Measurements from ENCODE around the gene BIRC6. TPM values are rescaled to one million over a fixed set of nuclear protein-coding genes. Genes with fewer than 3 reads are reported as not detected.

The BIRC6 gene
- total RNA-seq, 1 experiment from 2014 or later: 182 TPM

GRCh38 chr2:32430804-32431203 is 74.0 kb downstream of the BIRC6 start:
- Histone ChIP-seq H3K4me2 (ENCODE audit: low read depth, low read length, poor library complexity, severe bottlenecking) (no peak overlapping the region), H2AFZ (ENCODE audit: low read length) (no peak overlapping the region), H3K9me3 (ENCODE audit: low read length) (no peaks in the 10 kb centered on the region), H3K4me1 (ENCODE audit: low read length) (no peaks in the 10 kb centered on the region), H3K79me2 (ENCODE audit: low read length) (peaks cover 88% of the 10 kb centered on the region), H3K27ac (ENCODE audit: low read length) (no peak overlapping the region), H3K9me2 (replicated peaks; ENCODE audit: insufficient read depth, low read length) (no peaks in the 10 kb centered on the region), H4K20me1 (ENCODE audit: insufficient read depth, low read depth, low read length) (no peaks in the 10 kb centered on the region), H3K27me3 (ENCODE audit: low read length) (no peaks in the 10 kb centered on the region), H3K9ac (ENCODE audit: low read length) (no peak overlapping the region), H3K4me3 (ENCODE audit: low read length) (no peak overlapping the region), H3K36me3 (ENCODE audit: insufficient read depth, low read length) (peaks cover 52% of the 10 kb centered on the region)
- DNase-seq: no peak

DNA sequence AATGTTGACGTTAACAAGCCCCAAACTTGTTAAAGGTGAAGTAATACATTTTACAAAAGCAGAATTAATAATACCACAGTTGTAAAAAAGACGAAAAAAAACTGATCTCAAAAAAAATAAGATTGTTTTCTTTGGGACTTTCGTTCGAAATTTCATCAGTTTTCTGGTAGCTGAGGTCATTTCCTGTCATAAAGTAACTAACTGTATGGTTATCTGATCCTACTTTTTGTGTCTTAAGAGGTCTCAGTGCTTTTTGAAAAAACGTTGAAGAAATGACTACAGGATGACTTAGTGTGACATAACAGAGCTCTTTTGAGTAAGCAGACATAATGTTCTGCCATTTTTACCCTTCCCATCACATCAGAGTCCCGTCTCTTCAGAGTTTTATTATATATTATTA is 79.3 kb downstream of the BIRC6 start:
- H3K9me3 ChIP-seq (ENCODE audit: low read length): no peaks in the 10 kb centered on the region
- H3K4me1 ChIP-seq (ENCODE audit: low read length): no peaks in the 10 kb centered on the region
- H3K27ac ChIP-seq (ENCODE audit: low read length): no peak overlapping the region
- H3K9me2 ChIP-seq (replicated peaks; ENCODE audit: insufficient read depth, low read length): no peaks in the 10 kb centered on the region
- no peak for DNase-seq
- H3K36me3 ChIP-seq (ENCODE audit: insufficient read depth, low read length): peaks cover 57% of the 10 kb centered on the region
- H2AFZ ChIP-seq (ENCODE audit: low read length): no peak overlapping the region
- H3K27me3 ChIP-seq (ENCODE audit: low read length): no peaks in the 10 kb centered on the region
- no peak overlapping the region for H3K9ac ChIP-seq (ENCODE audit: low read length)
- no peak overlapping the region for H3K4me2 ChIP-seq (ENCODE audit: low read depth, low read length, poor library complexity, severe bottlenecking)
- H3K4me3 ChIP-seq (ENCODE audit: low read length): no peak overlapping the region
- peaks cover 59% of the 10 kb centered on the region for H3K79me2 ChIP-seq (ENCODE audit: low read length)
- no peaks in the 10 kb centered on the region for H4K20me1 ChIP-seq (ENCODE audit: insufficient read depth, low read depth, low read length)

DNA sequence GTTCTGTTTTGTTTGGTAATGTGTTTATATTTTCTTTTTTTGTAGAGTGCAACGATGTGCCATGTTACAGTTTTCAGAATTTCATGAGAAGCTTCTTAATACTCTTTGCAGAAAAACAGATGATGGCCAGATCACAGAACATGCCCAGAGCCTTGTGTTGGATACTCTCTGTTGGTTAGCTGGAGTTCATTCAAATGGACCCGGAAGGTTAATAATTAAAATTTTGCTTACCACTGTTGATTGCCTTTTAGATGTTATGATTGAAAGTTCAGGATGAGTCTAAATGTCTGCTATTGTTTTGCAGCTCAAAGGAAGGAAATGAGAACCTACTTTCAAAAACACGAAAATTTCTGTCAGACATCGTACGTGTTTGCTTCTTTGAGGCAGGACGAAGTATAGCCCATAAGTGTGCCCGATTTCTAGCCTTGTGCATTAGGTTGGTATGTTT is 85.2 kb downstream of the BIRC6 start:
- H3K9me3 ChIP-seq (ENCODE audit: low read length): no peaks in the 10 kb centered on the region
- no peaks in the 10 kb centered on the region for H3K27me3 ChIP-seq (ENCODE audit: low read length)
- no peak overlapping the region for H3K4me2 ChIP-seq (ENCODE audit: low read depth, low read length, poor library complexity, severe bottlenecking)
- no peak for DNase-seq
- no peak overlapping the region for H2AFZ ChIP-seq (ENCODE audit: low read length)
- no peak overlapping the region for H3K27ac ChIP-seq (ENCODE audit: low read length)
- H4K20me1 ChIP-seq (ENCODE audit: insufficient read depth, low read depth, low read length): no peaks in the 10 kb centered on the region
- H3K79me2 ChIP-seq (ENCODE audit: low read length): peaks cover 45% of the 10 kb centered on the region
- no peaks in the 10 kb centered on the region for H3K4me1 ChIP-seq (ENCODE audit: low read length)
- peaks cover 65% of the 10 kb centered on the region for H3K36me3 ChIP-seq (ENCODE audit: insufficient read depth, low read length)
- no peak overlapping the region for H3K9ac ChIP-seq (ENCODE audit: low read length)
- no peak overlapping the region for H3K4me3 ChIP-seq (ENCODE audit: low read length)
- H3K9me2 ChIP-seq (replicated peaks; ENCODE audit: insufficient read depth, low read length): no peaks in the 10 kb centered on the region

- no peaks in the 10 kb centered on the region for H3K27me3 ChIP-seq (ENCODE audit: low read length)
- H4K20me1 ChIP-seq (ENCODE audit: insufficient read depth, low read depth, low read length): no peaks in the 10 kb centered on the region
- H3K27ac ChIP-seq (ENCODE audit: low read length): no peak overlapping the region
- DNase-seq: no peak
- H3K79me2 ChIP-seq (ENCODE audit: low read length): peaks cover 46% of the 10 kb centered on the region
- no peak overlapping the region for H3K4me2 ChIP-seq (ENCODE audit: low read depth, low read length, poor library complexity, severe bottlenecking)
- peaks cover 71% of the 10 kb centered on the region for H3K36me3 ChIP-seq (ENCODE audit: insufficient read depth, low read length)
- no peaks in the 10 kb centered on the region; the same call in 1 of the 2 replicates for H3K4me1 ChIP-seq (ENCODE audit: low read length)
- no peak overlapping the region for H3K4me3 ChIP-seq (ENCODE audit: low read length)
- H3K9me3 ChIP-seq (ENCODE audit: low read length): no peaks in the 10 kb centered on the region
- H2AFZ ChIP-seq (ENCODE audit: low read length): no peak overlapping the region
- H3K9ac ChIP-seq (ENCODE audit: low read length): no peak overlapping the region
- H3K9me2 ChIP-seq (replicated peaks; ENCODE audit: insufficient read depth, low read length): no peaks in the 10 kb centered on the region
These were observed 89.5 kb downstream of the BIRC6 start for GRCh38 chr2:32446369-32446768.

DNA sequence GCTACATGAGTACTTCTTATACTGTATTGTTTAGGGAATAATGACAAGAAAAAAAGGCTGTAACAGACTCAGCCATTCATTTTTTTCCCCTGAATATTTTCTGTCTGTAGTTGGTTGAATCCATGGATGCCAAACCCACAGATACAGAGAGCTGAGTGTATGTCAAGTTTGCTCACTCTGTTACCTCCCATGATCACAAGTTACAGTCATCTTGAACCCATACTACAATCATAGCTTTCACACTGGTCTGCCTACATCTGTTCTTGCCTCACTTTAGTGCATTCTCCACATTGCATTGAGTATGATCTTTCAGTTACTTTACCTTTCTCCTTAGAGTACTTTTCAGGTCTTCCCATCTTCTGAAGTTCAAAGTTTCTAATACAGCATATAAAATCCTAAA is 94.0 kb downstream of the BIRC6 start:
- peaks cover 20% of the 10 kb centered on the region for H3K4me1 ChIP-seq (ENCODE audit: low read length)
- H4K20me1 ChIP-seq (ENCODE audit: insufficient read depth, low read depth, low read length): no peaks in the 10 kb centered on the region
- no peak overlapping the region for H3K4me2 ChIP-seq (ENCODE audit: low read depth, low read length, poor library complexity, severe bottlenecking)
- H3K9me2 ChIP-seq (replicated peaks; ENCODE audit: insufficient read depth, low read length): no peaks in the 10 kb centered on the region
- no peaks in the 10 kb centered on the region for H3K27me3 ChIP-seq (ENCODE audit: low read length)
- H3K36me3 ChIP-seq (ENCODE audit: insufficient read depth, low read length): peaks cover 43% of the 10 kb centered on the region
- DNase-seq: no peak
- no peak overlapping the region for H3K27ac ChIP-seq (ENCODE audit: low read length)
- H2AFZ ChIP-seq (ENCODE audit: low read length): no peak overlapping the region
- H3K4me3 ChIP-seq (ENCODE audit: low read length): no peak overlapping the region
- H3K9ac ChIP-seq (ENCODE audit: low read length): no peak overlapping the region
- H3K9me3 ChIP-seq (ENCODE audit: low read length): no peaks in the 10 kb centered on the region
- H3K79me2 ChIP-seq (ENCODE audit: low read length): peaks cover 58% of the 10 kb centered on the region

GRCh38 chr2:32452338-32453064 is 95.7 kb downstream of the BIRC6 start:
- DNase-seq: peak; percentile 47
- Histone ChIP-seq H3K36me3 (ENCODE audit: insufficient read depth, low read length) (peaks cover 51% of the 10 kb centered on the region), H4K20me1 (ENCODE audit: insufficient read depth, low read depth, low read length) (no peaks in the 10 kb centered on the region), H3K4me3 (ENCODE audit: low read length) (no peak overlapping the region), H3K27ac (ENCODE audit: low read length) (no peak overlapping the region), H3K9me3 (ENCODE audit: low read length) (no peaks in the 10 kb centered on the region), H3K9ac (ENCODE audit: low read length) (no peak overlapping the region), H3K4me2 (ENCODE audit: low read depth, low read length, poor library complexity, severe bottlenecking) (no peak overlapping the region), H3K79me2 (ENCODE audit: low read length) (peaks cover 69% of the 10 kb centered on the region), H3K27me3 (ENCODE audit: low read length) (no peaks in the 10 kb centered on the region), H3K4me1 (ENCODE audit: low read length) (peaks cover 20% of the 10 kb centered on the region), H3K9me2 (replicated peaks; ENCODE audit: insufficient read depth, low read length) (no peaks in the 10 kb centered on the region), H2AFZ (ENCODE audit: low read length) (no peak overlapping the region)

DNA sequence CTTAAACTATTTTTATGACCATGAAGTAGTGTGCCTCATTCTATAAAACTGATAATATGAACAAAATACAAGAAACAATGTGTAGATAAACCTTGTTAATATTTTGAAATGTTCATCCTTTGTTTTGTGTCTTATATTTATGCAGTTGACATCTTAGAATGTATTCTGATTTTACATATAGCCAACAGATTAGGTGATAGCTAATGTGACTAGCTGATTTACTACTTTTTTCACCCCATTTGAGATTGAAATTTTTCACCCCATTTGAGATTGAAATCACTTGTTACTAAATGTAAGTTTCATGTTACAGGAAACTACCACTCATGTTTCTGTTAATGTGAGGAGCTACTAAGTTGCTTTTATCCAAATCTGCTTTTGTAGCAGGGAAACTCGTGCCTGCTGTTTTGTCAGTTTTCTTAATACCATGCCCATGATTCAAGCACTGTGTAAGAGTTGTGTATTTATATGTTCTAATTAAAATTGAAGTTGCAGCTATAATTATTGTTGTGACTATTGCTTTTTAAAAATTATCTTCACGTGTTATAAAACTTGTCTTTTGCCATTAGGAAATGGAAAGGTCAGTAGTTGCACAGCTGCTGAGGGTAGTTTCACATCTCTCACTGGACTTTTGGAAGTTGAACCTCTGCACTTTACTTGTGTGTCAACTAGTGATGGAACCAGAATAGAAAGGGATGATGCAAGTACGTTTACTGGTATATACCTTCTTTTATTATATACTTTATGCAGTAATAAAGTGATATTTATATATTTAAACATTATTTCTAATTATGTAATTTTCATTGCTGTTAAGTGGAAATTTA is 96.6 kb downstream of the BIRC6 start:
- no peak overlapping the region for H2AFZ ChIP-seq (ENCODE audit: low read length)
- no peak for DNase-seq
- H3K9ac ChIP-seq (ENCODE audit: low read length): no peak overlapping the region
- H3K36me3 ChIP-seq (ENCODE audit: insufficient read depth, low read length): peaks cover 55% of the 10 kb centered on the region
- H4K20me1 ChIP-seq (ENCODE audit: insufficient read depth, low read depth, low read length): no peaks in the 10 kb centered on the region
- peaks cover 79% of the 10 kb centered on the region for H3K79me2 ChIP-seq (ENCODE audit: low read length)
- H3K9me2 ChIP-seq (replicated peaks; ENCODE audit: insufficient read depth, low read length): no peaks in the 10 kb centered on the region
- peaks cover 20% of the 10 kb centered on the region for H3K4me1 ChIP-seq (ENCODE audit: low read length)
- no peaks in the 10 kb centered on the region for H3K9me3 ChIP-seq (ENCODE audit: low read length)
- H3K4me3 ChIP-seq (ENCODE audit: low read length): no peak overlapping the region
- peak overlapping the region; percentile 24; the same call in 1 of the 2 replicates for H3K27ac ChIP-seq (ENCODE audit: low read length)
- no peak overlapping the region for H3K4me2 ChIP-seq (ENCODE audit: low read depth, low read length, poor library complexity, severe bottlenecking)
- no peaks in the 10 kb centered on the region for H3K27me3 ChIP-seq (ENCODE audit: low read length)

DNA sequence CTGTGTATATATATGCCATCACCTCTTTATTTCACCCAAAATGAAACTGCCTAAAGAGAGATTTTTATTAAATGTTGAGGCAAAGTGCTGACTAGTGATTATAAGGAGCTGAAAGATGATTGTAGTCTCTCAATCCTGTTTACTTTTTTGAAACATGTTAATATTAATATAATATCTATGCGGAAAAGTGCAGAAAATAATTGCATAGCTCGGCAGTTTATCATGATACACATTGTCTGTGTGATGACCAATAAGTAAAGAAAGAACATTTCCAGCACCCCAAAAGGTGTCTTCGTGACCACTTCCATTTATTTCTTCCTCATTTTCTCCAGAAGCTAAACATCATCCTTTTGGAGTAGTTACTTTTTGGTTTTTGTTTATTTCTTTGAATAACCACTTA is 99.0 kb downstream of the BIRC6 start:
- Histone ChIP-seq H4K20me1 (ENCODE audit: insufficient read depth, low read depth, low read length) (no peaks in the 10 kb centered on the region), H3K4me3 (ENCODE audit: low read length) (no peak overlapping the region), H3K27ac (ENCODE audit: low read length) (no peak overlapping the region), H3K9ac (ENCODE audit: low read length) (no peak overlapping the region), H3K9me3 (ENCODE audit: low read length) (no peaks in the 10 kb centered on the region), H3K36me3 (ENCODE audit: insufficient read depth, low read length) (peaks cover 44% of the 10 kb centered on the region), H3K4me1 (ENCODE audit: low read length) (peaks cover 20% of the 10 kb centered on the region), H3K79me2 (ENCODE audit: low read length) (peaks cover 84% of the 10 kb centered on the region), H3K4me2 (ENCODE audit: low read depth, low read length, poor library complexity, severe bottlenecking) (no peak overlapping the region), H3K9me2 (replicated peaks; ENCODE audit: insufficient read depth, low read length) (no peaks in the 10 kb centered on the region), H3K27me3 (ENCODE audit: low read length) (no peaks in the 10 kb centered on the region), H2AFZ (ENCODE audit: low read length) (no peak overlapping the region)
- DNase-seq: no peak

All from Karpas-422 (cell line).